ENCODE results near the gene PIKFYVE. TPM values are rescaled to one million over a fixed set of nuclear protein-coding genes. Genes with fewer than 3 reads are reported as not detected.

The PIKFYVE gene
- total RNA-seq, 1 donor from 2014 or later = 29.8 TPM

DNA sequence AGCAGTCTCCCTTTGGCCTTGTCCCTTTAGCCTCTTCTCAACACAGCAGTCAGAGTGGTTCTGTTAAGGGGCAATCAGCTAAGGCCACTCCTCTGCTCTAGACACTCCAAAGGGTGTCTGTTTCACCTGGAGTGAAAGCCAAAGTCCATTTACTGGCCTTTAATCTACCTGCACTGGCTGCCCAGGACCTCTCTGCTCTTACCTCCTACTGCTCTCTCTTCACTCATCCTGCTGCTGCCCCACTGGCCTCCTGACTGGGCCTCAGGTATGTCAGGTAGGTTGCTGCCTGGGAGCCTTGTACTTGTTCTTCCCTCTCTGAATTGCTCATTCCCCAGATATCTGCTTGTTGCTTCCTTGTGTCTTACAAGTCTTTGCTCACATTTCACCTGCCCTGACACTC, 68.2 kb downstream of the PIKFYVE start:
- FAIRE-seq (no peak), DNase-seq (ENCODE audit: low read depth) (no peak)
- Histone ChIP-seq H3K27me3 (ENCODE audit: insufficient read depth, low read length) (no peaks in the 10 kb centered on the region), H3K36me3 (ENCODE audit: insufficient read depth, low read length) (peaks cover 45% of the 10 kb centered on the region), H3K4me2 (ENCODE audit: low read length) (no peak overlapping the region), H3K79me2 (ENCODE audit: insufficient read depth, low read length) (no peaks in the 10 kb centered on the region), H3K9me3 (ENCODE audit: insufficient read depth, low read depth, low read length) (no peaks in the 10 kb centered on the region), H2AFZ (ENCODE audit: low read depth, low read length) (no peak overlapping the region), H4K20me1 (ENCODE audit: insufficient read depth, low read length) (no peaks in the 10 kb centered on the region), H3K27ac (ENCODE audit: low read depth, low read length) (no peak overlapping the region), H3K4me3 (ENCODE audit: insufficient read depth, low read depth, low read length) (no peak overlapping the region), H3K9ac (ENCODE audit: low read length) (no peak overlapping the region), H3K4me1 (ENCODE audit: insufficient read depth, low read length) (no peaks in the 10 kb centered on the region)
- H3K4me3 Mint-ChIP-seq (ENCODE audit: unreplicated experiment) = no peak overlapping the region
- H3K4me1 Mint-ChIP-seq (ENCODE audit: low read depth, unreplicated experiment) = no peaks in the 10 kb centered on the region
- H3K27me3 Mint-ChIP-seq (ENCODE audit: low read depth, unreplicated experiment) = no peaks in the 10 kb centered on the region
- H3K27ac Mint-ChIP-seq (ENCODE audit: unreplicated experiment) = no peak overlapping the region
- H3K9me3 Mint-ChIP-seq (ENCODE audit: unreplicated experiment) = no peaks in the 10 kb centered on the region
- H3K36me3 Mint-ChIP-seq (ENCODE audit: low read depth, unreplicated experiment) = peaks cover under 1% of the 10 kb centered on the region
- TF ChIP-seq CTCF (IDR thresholded peaks at IDR 0.05; ENCODE audit: insufficient read depth, low read depth, low read length) (no peak), EZH2 (IDR thresholded peaks at IDR 0.05; ENCODE audit: insufficient read depth, low read length) (no peak)

GRCh38 chr2:208346756-208347155, 80.7 kb downstream of the PIKFYVE start:
- Histone ChIP-seq H4K20me1 (ENCODE audit: insufficient read depth, low read length) (no peaks in the 10 kb centered on the region), H3K4me2 (ENCODE audit: low read length) (no peak overlapping the region), H3K27me3 (ENCODE audit: insufficient read depth, low read length) (no peaks in the 10 kb centered on the region), H3K36me3 (ENCODE audit: insufficient read depth, low read length) (peaks cover 38% of the 10 kb centered on the region), H3K4me1 (ENCODE audit: insufficient read depth, low read length) (no peaks in the 10 kb centered on the region), H3K79me2 (ENCODE audit: insufficient read depth, low read length) (no peaks in the 10 kb centered on the region), H3K27ac (ENCODE audit: low read depth, low read length) (no peak overlapping the region), H3K9me3 (ENCODE audit: insufficient read depth, low read depth, low read length) (no peaks in the 10 kb centered on the region), H3K9ac (ENCODE audit: low read length) (no peak overlapping the region), H2AFZ (ENCODE audit: low read depth, low read length) (no peak overlapping the region), H3K4me3 (ENCODE audit: insufficient read depth, low read depth, low read length) (no peak overlapping the region)
- H3K4me3 Mint-ChIP-seq (ENCODE audit: unreplicated experiment) = no peak overlapping the region
- no peaks in the 10 kb centered on the region for H3K9me3 Mint-ChIP-seq (ENCODE audit: unreplicated experiment)
- no peaks in the 10 kb centered on the region for H3K27me3 Mint-ChIP-seq (ENCODE audit: low read depth, unreplicated experiment)
- peaks cover 12% of the 10 kb centered on the region for H3K36me3 Mint-ChIP-seq (ENCODE audit: low read depth, unreplicated experiment)
- FAIRE-seq (no peak), DNase-seq (ENCODE audit: low read depth) (no peak)
- no peak overlapping the region for H3K27ac Mint-ChIP-seq (ENCODE audit: unreplicated experiment)
- TF ChIP-seq CTCF (IDR thresholded peaks at IDR 0.05; ENCODE audit: insufficient read depth, low read depth, low read length) (no peak), EZH2 (IDR thresholded peaks at IDR 0.05; ENCODE audit: insufficient read depth, low read length) (no peak)
- H3K4me1 Mint-ChIP-seq (ENCODE audit: low read depth, unreplicated experiment) = no peaks in the 10 kb centered on the region

DNA sequence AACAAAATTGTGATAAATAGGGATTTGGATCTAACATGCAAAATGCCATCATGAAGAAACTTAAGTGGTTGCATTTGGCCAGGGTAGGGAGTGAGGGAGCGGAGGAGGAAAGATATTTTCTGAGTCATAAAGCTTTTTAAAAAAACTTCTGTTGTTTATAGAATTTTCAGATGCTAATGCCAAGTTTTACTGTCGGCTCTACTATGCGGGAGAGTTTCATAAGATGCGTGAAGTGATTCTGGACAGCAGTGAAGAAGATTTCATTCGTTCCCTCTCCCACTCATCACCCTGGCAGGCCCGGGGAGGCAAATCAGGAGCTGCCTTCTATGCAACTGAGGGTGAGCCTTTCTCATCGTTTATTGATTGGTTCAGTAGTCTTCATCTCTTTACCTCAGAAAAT, 84.6 kb downstream of the PIKFYVE start:
- no peak overlapping the region for H3K9ac ChIP-seq (ENCODE audit: low read length)
- H3K27me3 Mint-ChIP-seq (ENCODE audit: low read depth, unreplicated experiment) = no peaks in the 10 kb centered on the region
- no peaks in the 10 kb centered on the region for H3K4me1 Mint-ChIP-seq (ENCODE audit: low read depth, unreplicated experiment)
- no peak overlapping the region for H3K27ac Mint-ChIP-seq (ENCODE audit: unreplicated experiment)
- DNase-seq (ENCODE audit: low read depth) = peak; percentile 47
- no peaks in the 10 kb centered on the region for H3K9me3 ChIP-seq (ENCODE audit: insufficient read depth, low read depth, low read length)
- H3K36me3 ChIP-seq (ENCODE audit: insufficient read depth, low read length) = peaks cover 59% of the 10 kb centered on the region
- no peaks in the 10 kb centered on the region for H3K9me3 Mint-ChIP-seq (ENCODE audit: unreplicated experiment)
- H3K36me3 Mint-ChIP-seq (ENCODE audit: low read depth, unreplicated experiment) = peaks cover 12% of the 10 kb centered on the region
- H3K4me2 ChIP-seq (ENCODE audit: low read length) = no peak overlapping the region
- H2AFZ ChIP-seq (ENCODE audit: low read depth, low read length) = no peak overlapping the region
- no peaks in the 10 kb centered on the region for H3K79me2 ChIP-seq (ENCODE audit: insufficient read depth, low read length)
- no peak overlapping the region for H3K27ac ChIP-seq (ENCODE audit: low read depth, low read length)
- no peaks in the 10 kb centered on the region for H4K20me1 ChIP-seq (ENCODE audit: insufficient read depth, low read length)
- TF ChIP-seq CTCF (IDR thresholded peaks at IDR 0.05; ENCODE audit: insufficient read depth, low read depth, low read length) (no peak), EZH2 (IDR thresholded peaks at IDR 0.05; ENCODE audit: insufficient read depth, low read length) (no peak)
- H3K4me3 ChIP-seq (ENCODE audit: insufficient read depth, low read depth, low read length) = no peak overlapping the region
- H3K27me3 ChIP-seq (ENCODE audit: insufficient read depth, low read length) = no peaks in the 10 kb centered on the region
- FAIRE-seq = no peak
- no peak overlapping the region for H3K4me3 Mint-ChIP-seq (ENCODE audit: unreplicated experiment)
- no peaks in the 10 kb centered on the region for H3K4me1 ChIP-seq (ENCODE audit: insufficient read depth, low read length)

All from astrocyte (in vitro differentiated cells and primary cell).